NCI-H146 treated with DMSO at 0.1 percent for 48 hours (cell line): ENCODE data around the gene PLXNC1.
A peak's percentile ranks its signal among the peaks of the same experiment; 100 is the strongest.

ENCODE experiments used
- DNase-seq: peaks from one replicate; lab custom pipeline; 2025; ENCODE audit not compliant: unreplicated experiment; lab: John Stamatoyannopoulos, UW

The PLXNC1 gene

GRCh38 chr12:94147991-94148738 lies at the start of gene PLXNC1:
Gene PLXNC1 (plus strand): TSS chr12:94148577. CDS start chr12:94148972, 395 bp downstream.
- DNase-seq = peak; percentile 5

- no peak for DNase-seq
Observed at GRCh38 chr12:94099191-94099590, 49.2 kb upstream of the PLXNC1 start.

GRCh38 chr12:94099632-94100031 lies 48.7 kb upstream of the PLXNC1 start:
- DNase-seq = peak; percentile 84

- peak; percentile 63 for DNase-seq
Observed at GRCh38 chr12:94100211-94100627, 48.2 kb upstream of the PLXNC1 start.

GRCh38 chr12:94100990-94101737 lies 47.2 kb upstream of the PLXNC1 start:
- peak; percentile 76 for DNase-seq

GRCh38 chr12:94101738-94102660 lies 46.4 kb upstream of the PLXNC1 start:
- peak; percentile 77 for DNase-seq

- no peak for DNase-seq
Observed at GRCh38 chr12:94103986-94104385, 44.4 kb upstream of the PLXNC1 start.

- DNase-seq = no peak
Observed at GRCh38 chr12:94107910-94108309, 40.5 kb upstream of the PLXNC1 start.

- DNase-seq = no peak
Observed at GRCh38 chr12:94109160-94109559, 39.2 kb upstream of the PLXNC1 start.

- no peak for DNase-seq
Observed at GRCh38 chr12:94110258-94110657, 38.1 kb upstream of the PLXNC1 start.

GRCh38 chr12:94111302-94111701 lies 37.1 kb upstream of the PLXNC1 start:
- DNase-seq = no peak

- no peak for DNase-seq
Observed at GRCh38 chr12:94112121-94112520, 36.3 kb upstream of the PLXNC1 start.

GRCh38 chr12:94114166-94114565 lies 34.2 kb upstream of the PLXNC1 start:
- no peak for DNase-seq

- DNase-seq = no peak
Observed at GRCh38 chr12:94116191-94116590, 32.2 kb upstream of the PLXNC1 start.

- DNase-seq = no peak
Observed at GRCh38 chr12:94121886-94122285, 26.5 kb upstream of the PLXNC1 start.

GRCh38 chr12:94122591-94122990 lies 25.8 kb upstream of the PLXNC1 start:
- no peak for DNase-seq

GRCh38 chr12:94123127-94123526 lies 25.2 kb upstream of the PLXNC1 start:
- no peak for DNase-seq

- no peak for DNase-seq
Observed at GRCh38 chr12:94126067-94126466, 22.3 kb upstream of the PLXNC1 start.

- DNase-seq = no peak
Observed at GRCh38 chr12:94127239-94128131, 20.9 kb upstream of the PLXNC1 start.

GRCh38 chr12:94128280-94128679 lies 20.1 kb upstream of the PLXNC1 start:
- no peak for DNase-seq
